ES-I3 (cell line): ENCODE data around the gene EHF.

ENCODE experiments used
- H3K36me3 ChIP-seq: 2 replicates; pipeline ENCODE4 v1.6.1; 2013; ENCODE audit warnings: mild to moderate bottlenecking, low read length, control low read depth, moderate library complexity; ENCODE audit not compliant: insufficient read depth
- H3K4me1 ChIP-seq: 2 replicates; pipeline ENCODE4 v1.6.1; 2013; ENCODE audit warnings: mild to moderate bottlenecking, control low read depth, low read length; ENCODE audit not compliant: insufficient read depth
- H3K9ac ChIP-seq: 2 replicates; pipeline ENCODE4 v1.6.1; 2013; ENCODE audit warnings: low read depth, mild to moderate bottlenecking, low read length, moderate library complexity
- H3K9me3 ChIP-seq: 2 replicates; pipeline ENCODE4 v1.6.1; 2013; ENCODE audit warnings: mild to moderate bottlenecking, low read length, moderate library complexity; ENCODE audit not compliant: control insufficient read depth, insufficient read depth

Gene EHF

DNA sequence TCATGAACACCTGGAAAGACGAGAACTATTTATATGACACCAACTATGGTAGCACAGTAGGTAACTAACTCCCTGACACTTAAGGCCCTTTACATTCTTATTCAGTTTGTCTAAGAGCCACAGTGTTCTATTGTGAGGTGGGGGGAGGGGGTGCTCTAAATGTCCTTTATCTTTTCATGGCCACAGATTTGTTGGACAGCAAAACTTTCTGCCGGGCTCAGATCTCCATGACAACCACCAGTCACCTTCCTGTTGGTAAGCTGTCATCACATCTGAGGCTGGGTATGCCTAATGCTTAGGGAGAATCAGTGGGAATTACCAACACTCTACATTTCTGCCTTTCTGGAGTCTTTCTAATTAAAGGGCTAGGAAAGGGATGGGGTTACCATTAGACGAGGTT lies 30.7 kb downstream of the EHF start:
- H3K36me3 ChIP-seq, result no peaks in the 10 kb centered on the region; the same call in 1 of the 2 replicates
- H3K9me3 ChIP-seq, result no peaks in the 10 kb centered on the region
- no peak overlapping the region for H3K9ac ChIP-seq
- peaks cover 35% of the 10 kb centered on the region for H3K4me1 ChIP-seq

DNA sequence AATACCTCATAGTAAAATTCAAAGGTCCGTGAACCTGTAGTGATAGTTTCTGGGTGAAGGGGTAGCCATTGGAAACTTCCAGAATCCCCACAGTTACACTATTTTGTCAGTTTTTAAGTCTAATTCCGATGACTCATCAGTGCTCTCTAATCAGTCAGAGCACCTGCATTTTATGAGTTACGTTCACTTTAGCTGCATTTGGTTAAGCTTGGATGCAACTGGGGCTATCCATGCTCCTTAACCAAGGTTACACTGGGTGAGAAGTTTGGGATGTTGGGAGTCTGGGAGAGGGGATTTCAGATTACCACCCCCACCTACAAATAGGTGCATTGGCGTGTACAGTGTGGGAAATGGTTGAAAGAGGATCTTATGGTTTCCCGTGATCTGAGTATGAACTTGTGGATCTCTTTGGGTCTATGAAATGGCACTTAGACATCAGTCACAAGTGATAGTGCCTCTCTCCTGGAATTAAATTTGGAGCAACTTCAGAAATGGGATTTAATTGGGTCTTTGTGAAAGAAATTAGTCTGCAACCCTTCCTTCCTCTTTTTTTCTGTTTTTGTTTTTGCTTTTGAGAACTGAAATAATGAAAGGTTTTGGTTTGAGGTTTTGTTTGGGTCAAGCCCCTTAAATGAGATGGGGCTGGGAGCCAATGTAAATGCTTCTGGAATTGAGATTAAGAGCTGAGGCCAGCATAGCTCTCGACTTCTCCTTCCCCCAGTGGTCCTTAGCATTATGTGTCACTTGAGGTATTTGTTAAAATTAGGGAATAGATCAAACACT lies 31.5 kb downstream of the EHF start:
- H3K36me3 ChIP-seq, result no peaks in the 10 kb centered on the region; the same call in 1 of the 2 replicates
- H3K9ac ChIP-seq, result no peak overlapping the region
- peaks cover 35% of the 10 kb centered on the region for H3K4me1 ChIP-seq
- no peaks in the 10 kb centered on the region for H3K9me3 ChIP-seq

DNA sequence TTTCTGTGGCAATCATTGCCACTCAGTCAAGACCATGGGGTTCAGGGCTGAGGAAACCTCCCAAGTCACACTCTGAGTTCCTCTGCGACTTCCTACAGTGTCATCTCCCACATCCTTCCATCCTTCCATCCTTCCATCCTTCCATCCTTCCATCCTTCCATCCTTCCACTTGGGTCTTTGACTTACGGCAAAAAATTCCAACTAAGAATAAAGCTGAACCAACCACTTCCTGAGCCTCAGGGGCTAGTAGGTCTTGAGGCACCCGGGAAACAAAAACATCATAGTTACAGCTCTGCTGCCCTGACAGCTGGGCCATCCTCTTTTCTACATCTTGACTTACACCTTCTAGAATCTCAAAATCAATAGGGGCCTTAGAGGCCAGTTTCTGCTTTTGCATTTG lies 32.1 kb downstream of the EHF start:
- no peaks in the 10 kb centered on the region; the same call in 1 of the 2 replicates for H3K36me3 ChIP-seq
- no peaks in the 10 kb centered on the region for H3K9me3 ChIP-seq
- no peak overlapping the region for H3K9ac ChIP-seq
- peaks cover 35% of the 10 kb centered on the region for H3K4me1 ChIP-seq

DNA sequence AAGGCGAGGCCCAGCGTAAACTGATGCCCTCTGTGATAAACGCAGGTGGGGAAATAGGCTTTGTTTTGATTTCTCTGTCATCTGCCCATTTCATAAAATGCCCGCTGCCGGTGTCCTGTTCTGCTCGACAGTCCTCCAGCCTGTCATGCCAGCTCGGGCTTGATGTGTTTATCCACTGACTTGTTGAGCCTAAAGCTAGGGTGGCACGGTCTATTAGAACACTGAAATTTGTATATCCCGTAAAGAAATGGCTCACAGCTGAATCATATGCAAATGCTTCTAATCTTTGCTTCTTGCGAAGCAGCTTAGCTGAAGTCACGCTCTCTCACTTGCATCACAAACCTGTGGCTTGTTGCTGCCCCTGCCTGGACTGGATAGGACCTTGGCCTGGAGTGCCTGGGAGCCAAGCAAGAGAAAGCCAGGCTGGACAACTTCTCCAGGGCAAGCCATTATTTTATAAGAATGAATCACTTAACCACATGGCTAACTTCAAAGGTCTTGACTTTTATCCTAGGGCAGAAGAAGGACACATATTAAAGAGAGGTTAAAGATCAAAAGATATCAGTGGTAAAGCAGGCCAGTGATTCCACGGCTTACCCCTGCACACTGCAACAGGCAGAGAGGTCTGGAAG lies 33.1 kb downstream of the EHF start:
- Histone ChIP-seq H3K9me3 (no peaks in the 10 kb centered on the region), H3K9ac (no peak overlapping the region), H3K4me1 (peaks cover 35% of the 10 kb centered on the region), H3K36me3 (no peaks in the 10 kb centered on the region; the same call in 1 of the 2 replicates)

DNA sequence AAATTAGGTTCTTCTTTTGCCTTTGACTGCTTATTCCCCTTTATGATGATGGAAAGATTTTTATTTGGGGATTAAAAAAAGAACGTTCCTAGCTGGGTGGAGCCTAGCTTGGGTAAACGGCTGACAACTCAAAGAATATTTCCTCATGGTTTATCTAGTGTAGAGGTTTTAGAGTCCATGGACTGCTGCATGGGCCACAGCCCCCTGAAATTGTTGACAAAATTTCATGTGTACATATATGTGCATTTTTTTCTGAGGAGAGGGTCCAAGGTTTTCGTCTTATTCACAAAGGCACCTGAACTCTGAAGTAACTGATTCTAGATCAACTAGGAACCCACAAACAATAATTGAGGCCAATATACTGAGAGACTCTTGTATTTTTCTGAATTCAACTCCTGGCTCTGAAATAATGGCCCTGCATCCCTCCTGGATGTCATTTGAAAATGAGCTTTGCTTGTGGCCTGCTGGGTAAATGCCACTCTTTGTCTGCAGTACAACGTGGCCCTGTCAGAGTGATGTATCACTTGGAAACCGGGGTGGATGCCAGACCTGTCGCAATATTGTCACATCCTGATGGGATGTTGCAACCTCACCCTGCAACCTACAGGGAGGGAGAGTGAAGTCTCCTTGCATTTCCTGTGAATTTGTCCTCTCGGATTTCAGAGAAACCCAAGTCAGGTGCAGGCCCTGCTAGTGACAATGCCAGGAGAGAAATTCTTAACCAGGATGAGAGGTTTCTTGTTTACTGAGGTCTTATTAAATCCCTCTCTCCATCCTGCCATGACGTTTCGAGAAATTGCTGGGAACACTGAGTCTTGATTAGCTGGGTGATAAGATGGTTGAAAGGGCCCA lies 33.8 kb downstream of the EHF start:
- Histone ChIP-seq H3K4me1 (peaks cover 35% of the 10 kb centered on the region), H3K9ac (no peak overlapping the region), H3K9me3 (no peaks in the 10 kb centered on the region), H3K36me3 (no peaks in the 10 kb centered on the region; the same call in 1 of the 2 replicates)

DNA sequence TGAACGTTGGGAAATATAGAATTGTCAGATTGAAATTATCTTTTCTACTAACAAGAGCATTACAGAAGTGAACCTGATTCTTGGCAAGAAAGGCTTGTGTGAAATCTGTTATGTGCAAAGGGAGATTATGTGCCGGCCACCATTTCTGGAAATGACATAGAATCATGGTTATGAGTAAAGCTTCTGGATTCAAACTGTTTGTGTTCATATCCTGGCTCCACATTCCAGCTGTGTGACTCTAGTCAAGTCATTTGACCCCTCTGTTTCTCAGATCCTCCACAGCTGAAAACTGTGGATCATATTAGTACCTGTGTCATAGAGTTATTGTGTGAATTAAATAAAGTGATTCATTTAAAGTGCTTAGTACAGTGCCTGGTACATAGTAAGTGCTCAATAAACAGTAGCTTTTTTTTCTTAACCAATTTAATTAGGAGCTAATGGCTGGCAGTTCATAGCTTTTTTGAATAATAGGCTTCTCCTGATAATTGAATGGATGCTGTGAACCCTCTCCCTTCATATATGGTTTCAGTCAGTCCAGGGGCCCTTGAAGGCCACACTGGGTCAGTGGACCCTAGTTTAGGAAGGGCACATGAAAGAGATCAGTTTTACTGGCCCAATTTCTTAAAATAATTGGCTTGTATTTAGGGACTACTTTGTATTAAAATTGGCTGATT lies 34.6 kb downstream of the EHF start:
- Histone ChIP-seq H3K36me3 (no peaks in the 10 kb centered on the region; the same call in 1 of the 2 replicates), H3K9ac (no peak overlapping the region)

DNA sequence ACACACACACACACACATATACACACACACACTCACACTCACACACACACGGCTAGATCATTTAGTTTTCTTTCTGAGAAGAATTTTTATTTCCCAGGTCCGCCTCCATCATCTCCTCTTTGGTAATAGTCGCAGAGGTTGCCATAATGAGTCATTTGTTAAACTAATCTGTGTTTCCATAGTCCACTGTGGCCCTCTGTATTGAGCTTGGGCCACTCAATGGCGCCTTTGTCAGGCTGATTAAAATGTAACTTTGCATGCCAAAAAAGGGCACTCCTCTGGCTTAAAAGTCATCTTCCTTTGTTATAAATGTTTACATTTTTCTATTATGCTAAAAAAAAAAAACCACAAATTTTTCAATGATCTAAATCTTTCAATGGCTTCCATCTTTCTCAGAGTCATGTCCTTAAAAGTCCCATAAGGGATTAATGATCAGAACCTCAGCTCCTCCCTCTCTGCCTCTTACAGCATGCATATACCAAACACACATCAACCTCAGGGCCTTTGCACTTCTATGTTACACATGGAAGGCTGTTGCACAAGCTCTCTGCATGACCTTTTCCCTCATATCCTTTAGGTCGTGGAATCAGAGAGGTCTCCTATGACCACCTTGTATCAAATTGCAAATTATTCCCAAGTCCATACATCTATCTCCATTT lies 35.3 kb downstream of the EHF start:
- no peak overlapping the region for H3K9ac ChIP-seq
- H3K36me3 ChIP-seq, result no peaks in the 10 kb centered on the region; the same call in 1 of the 2 replicates
- H3K4me1 ChIP-seq, result peaks cover 35% of the 10 kb centered on the region
- H3K9me3 ChIP-seq, result no peaks in the 10 kb centered on the region

More for the DNA sequence above, 34.6 kb downstream of the EHF start:
- Histone ChIP-seq H3K9me3 (no peaks in the 10 kb centered on the region), H3K4me1 (peaks cover 35% of the 10 kb centered on the region)

DNA sequence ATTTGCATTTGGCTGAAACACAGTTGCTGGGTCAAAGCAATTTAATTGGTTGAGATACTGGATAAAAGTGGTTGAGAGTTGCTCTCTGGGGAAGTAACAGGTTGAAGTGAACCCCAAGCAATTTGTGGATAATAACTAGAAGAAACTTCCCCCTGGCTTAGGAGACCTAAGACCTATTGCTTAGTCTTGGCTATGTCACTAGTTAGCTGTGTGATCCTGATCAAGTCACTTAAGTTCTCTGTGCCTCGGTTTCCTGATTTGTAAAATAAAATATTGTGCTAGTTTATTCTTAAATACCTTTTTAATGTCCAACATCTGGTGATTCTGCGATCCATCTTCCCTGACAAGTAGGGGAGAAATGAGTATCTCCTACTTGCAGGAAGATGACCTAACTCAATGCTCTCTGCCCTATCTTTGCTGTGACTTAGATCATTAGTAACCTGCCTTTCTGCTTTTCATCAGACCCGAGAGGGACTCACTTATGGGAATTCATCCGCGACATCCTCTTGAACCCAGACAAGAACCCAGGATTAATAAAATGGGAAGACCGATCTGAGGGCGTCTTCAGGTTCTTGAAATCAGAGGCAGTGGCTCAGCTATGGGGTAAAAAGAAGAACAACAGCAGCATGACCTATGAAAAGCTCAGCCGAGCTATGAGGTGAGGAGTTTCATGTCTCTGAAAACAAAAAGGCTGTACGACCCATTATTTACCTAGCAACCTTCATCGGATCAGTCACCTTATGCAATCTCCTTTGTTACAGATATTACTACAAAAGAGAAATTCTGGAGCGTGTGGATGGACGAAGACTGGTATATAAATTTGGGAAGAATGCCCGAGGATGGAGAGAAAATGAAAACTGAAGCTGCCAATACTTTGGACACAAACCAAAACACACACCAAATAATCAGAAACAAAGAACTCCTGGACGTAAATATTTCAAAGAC lies 37.5 kb downstream of the EHF start:
- H3K9me3 ChIP-seq, result no peaks in the 10 kb centered on the region
- peaks cover 24% of the 10 kb centered on the region for H3K4me1 ChIP-seq
- H3K9ac ChIP-seq, result no peak overlapping the region
- H3K36me3 ChIP-seq, result no peaks in the 10 kb centered on the region; the same call in 1 of the 2 replicates

DNA sequence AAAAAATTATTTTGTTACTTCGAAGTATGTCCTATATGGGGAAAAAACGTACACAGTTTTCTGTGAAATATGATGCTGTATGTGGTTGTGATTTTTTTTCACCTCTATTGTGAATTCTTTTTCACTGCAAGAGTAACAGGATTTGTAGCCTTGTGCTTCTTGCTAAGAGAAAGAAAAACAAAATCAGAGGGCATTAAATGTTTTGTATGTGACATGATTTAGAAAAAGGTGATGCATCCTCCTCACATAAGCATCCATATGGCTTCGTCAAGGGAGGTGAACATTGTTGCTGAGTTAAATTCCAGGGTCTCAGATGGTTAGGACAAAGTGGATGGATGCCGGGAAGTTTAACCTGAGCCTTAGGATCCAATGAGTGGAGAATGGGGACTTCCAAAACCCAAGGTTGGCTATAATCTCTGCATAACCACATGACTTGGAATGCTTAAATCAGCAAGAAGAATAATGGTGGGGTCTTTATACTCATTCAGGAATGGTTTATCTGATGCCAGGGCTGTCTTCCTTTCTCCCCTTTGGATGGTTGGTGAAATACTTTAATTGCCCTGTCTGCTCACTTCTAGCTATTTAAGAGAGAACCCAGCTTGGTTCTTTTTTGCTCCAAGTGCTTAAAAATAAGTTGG lies 38.3 kb downstream of the EHF start:
- H3K9me3 ChIP-seq, result no peaks in the 10 kb centered on the region

DNA sequence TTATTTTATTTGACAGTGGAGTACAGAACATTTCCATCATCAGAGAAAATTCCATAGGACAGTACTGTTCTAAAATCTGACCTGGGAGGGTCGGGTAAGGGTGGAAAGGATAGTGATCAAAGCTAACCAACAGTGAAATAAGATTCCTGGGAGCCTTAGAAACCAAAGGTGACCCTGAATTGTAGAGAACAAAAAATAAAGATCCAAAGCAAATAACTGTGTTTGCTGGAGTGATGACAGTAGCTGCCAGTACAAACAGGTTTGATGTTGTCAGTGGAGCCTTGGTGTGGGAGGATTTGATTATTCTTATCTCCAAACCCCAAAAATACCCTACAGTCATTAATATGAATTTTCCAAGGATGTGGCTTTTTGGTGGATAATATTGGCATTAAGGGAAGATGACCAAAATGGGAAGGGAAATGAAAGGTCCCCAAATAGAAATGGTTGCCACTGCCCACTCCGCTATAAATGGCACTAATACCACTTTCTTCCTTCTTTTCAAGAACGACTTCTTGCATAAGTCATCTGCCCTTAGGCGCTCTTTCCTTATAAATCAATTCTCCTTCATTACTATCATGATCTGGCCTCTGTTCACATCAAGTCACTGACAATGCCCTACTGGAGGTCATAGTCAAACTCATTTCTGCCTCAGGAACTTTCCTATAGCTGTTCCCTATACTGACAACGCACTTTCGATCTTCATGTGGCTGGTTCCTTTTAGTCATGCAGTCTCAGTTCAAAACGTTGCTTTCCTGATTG lies 44.4 kb downstream of the EHF start:
- Histone ChIP-seq H3K9ac (no peak overlapping the region), H3K9me3 (no peaks in the 10 kb centered on the region), H3K4me1 (no peaks in the 10 kb centered on the region; the same call in 1 of the 2 replicates), H3K36me3 (no peaks in the 10 kb centered on the region)

More for the DNA sequence above, 38.3 kb downstream of the EHF start:
- H3K36me3 ChIP-seq, result no peaks in the 10 kb centered on the region
- no peak overlapping the region for H3K9ac ChIP-seq
- peaks cover 15% of the 10 kb centered on the region for H3K4me1 ChIP-seq

DNA sequence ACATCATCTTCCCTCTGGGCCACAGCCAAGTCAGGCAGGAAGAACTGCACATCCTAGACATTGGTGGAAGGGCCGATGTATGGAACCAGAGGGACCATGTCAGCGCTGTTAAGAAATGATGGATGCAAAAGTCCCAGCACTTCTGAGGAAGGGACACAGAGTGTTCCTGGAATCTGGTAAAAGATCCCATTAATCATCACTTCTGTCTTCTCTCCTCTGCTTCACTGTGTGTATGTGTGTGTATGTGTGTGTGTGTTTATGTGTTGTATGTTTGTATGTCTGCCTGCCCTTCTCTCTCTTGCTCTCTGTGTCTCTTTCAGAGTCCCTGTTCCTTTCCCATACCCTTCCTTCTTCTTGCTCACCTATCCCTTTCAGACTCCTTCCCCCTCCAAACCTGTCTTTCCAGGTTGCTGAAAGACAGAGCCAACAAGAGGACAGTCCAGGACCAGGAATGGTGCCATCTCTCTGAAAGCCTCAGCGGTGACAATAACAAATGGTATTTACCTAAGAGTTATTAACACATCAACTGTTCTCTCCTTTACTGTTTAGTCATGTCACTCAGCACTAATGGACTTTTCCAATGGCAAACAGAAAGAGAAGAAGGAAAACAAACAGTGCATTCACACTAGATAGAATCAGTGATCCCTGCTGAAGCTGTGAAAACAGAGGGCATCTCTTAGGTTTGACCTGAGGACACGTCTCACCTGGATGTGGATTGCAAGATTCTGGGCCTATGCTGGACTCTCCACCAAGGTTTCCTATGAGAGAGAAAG lies 47.1 kb downstream of the EHF start:
- Histone ChIP-seq H3K4me1 (no peaks in the 10 kb centered on the region; the same call in 1 of the 2 replicates), H3K9ac (no peak overlapping the region), H3K36me3 (no peaks in the 10 kb centered on the region), H3K9me3 (no peaks in the 10 kb centered on the region)
